Nephron progenitor cell (in vitro differentiated cells): Measurements from ENCODE around the gene EMC9.

Source experiments
- DNase-seq: peaks from one replicate; pipeline ENCODE4 v3.0.0; 2021
- H3K27ac Mint-ChIP-seq: 2 replicates; pipeline ENCODE4 v1.8.0; 2021; ENCODE audit warnings: mild to moderate bottlenecking, moderate library complexity, mixed read lengths
- H3K27me3 Mint-ChIP-seq: 2 replicates; pipeline ENCODE4 v1.8.0; 2021; ENCODE audit warnings: mild to moderate bottlenecking, low read depth, mixed read lengths; ENCODE audit not compliant: poor library complexity
- H3K36me3 Mint-ChIP-seq: 2 replicates; pipeline ENCODE4 v1.8.0; 2021; ENCODE audit warnings: low read depth, mixed read lengths
- H3K4me1 Mint-ChIP-seq: 2 replicates; pipeline ENCODE4 v1.8.0; 2021; ENCODE audit warnings: mixed read lengths
- H3K4me3 Mint-ChIP-seq: 2 replicates; pipeline ENCODE4 v1.8.0; 2021; ENCODE audit warnings: mild to moderate bottlenecking, moderate library complexity, mixed read lengths
- H3K9me3 Mint-ChIP-seq: 2 replicates; pipeline ENCODE4 v1.8.0; 2021; ENCODE audit warnings: mild to moderate bottlenecking, moderate library complexity, mixed read lengths
- CTCF ChIP-seq: fragments of 200-600 bp; sonication (generic); IDR thresholded peaks from 2 replicates; pipeline ENCODE4 v1.5.0; 2021; ENCODE audit warnings: antibody characterized with exemption

The EMC9 gene

GRCh38 chr14:24089890-24090289 lies 51.5 kb downstream of the EMC9 start:
- Mint-ChIP-seq H3K36me3 (no peaks in the 10 kb centered on the region), H3K27ac (no peak overlapping the region), H3K27me3 (peaks cover 11% of the 10 kb centered on the region), H3K4me3 (no peak overlapping the region), H3K4me1 (peaks cover 44% of the 10 kb centered on the region), H3K9me3 (no peaks in the 10 kb centered on the region)
- no peak for DNase-seq
- TF ChIP-seq CTCF: no peak
